Stimulated activated CD8-positive, alpha-beta memory T cell treated with anti-CD3 and anti-CD28 coated beads, Interleukin-4, amount 100 ng/mL, for 1 hour (primary cell): Measurements from ENCODE around the gene DAZAP1.
A peak's percentile ranks its signal among the peaks of the same experiment; 100 is the strongest.

ENCODE experiments used
- DNase-seq, 2 donors: peaks; one replicate each; pipeline ENCODE4 v3.0.0-alpha.2; 2020; ENCODE audit warnings: low read depth in 2 of 2, low spot score in 1 of 2

DAZAP1 gene

GRCh38 chr19:1393841-1394240, 13.5 kb upstream of the DAZAP1 start:
- DNase-seq = no peak

- DNase-seq = no peak
These were observed 12.9 kb upstream of the DAZAP1 start for GRCh38 chr19:1394252-1395193.

- no peak for DNase-seq
These were observed 12.0 kb upstream of the DAZAP1 start for GRCh38 chr19:1395194-1396018.

GRCh38 chr19:1396019-1396767, 11.2 kb upstream of the DAZAP1 start:
- no peak for DNase-seq

- DNase-seq = no peak
These were observed 10.4 kb upstream of the DAZAP1 start for GRCh38 chr19:1396768-1397679.

- no peak for DNase-seq
These were observed 9.5 kb upstream of the DAZAP1 start for GRCh38 chr19:1397838-1398237.

GRCh38 chr19:1399079-1399478, 8.3 kb upstream of the DAZAP1 start:
- no peak for DNase-seq

- DNase-seq = no peak
These were observed 7.6 kb upstream of the DAZAP1 start for GRCh38 chr19:1399745-1400144.

GRCh38 chr19:1400281-1401137, 6.9 kb upstream of the DAZAP1 start:
- no peak for DNase-seq

- DNase-seq = no peak
These were observed 6.1 kb upstream of the DAZAP1 start, which contains the start of gene GAMT for GRCh38 chr19:1401138-1401888. Gene GAMT, minus strand, starts transcription at chr19:1401542. Its CDS starts 66 bp downstream, at chr19:1401476.

- no peak for DNase-seq
These were observed 5.5 kb upstream of the DAZAP1 start for GRCh38 chr19:1401889-1402217.

- DNase-seq = no peak
These were observed 4.8 kb upstream of the DAZAP1 start for GRCh38 chr19:1402411-1403070.

- DNase-seq = peak; percentile 94 to 99
These were observed 435 bp upstream of the DAZAP1 start for GRCh38 chr19:1406774-1407527.

- peak in 1 of 2 donors; percentile 27 for DNase-seq
These were observed 1.2 kb downstream of the DAZAP1 start for GRCh38 chr19:1408300-1409203.

GRCh38 chr19:1409204-1410005, 2.0 kb downstream of the DAZAP1 start:
- no peak for DNase-seq
